Heart right ventricle (tissue), 16 donors: ENCODE measurements around the gene CPZ. TPM values are rescaled to one million over a fixed set of nuclear protein-coding genes. Genes with fewer than 3 reads are reported as not detected.
A peak's percentile ranks its signal among the peaks of the same experiment; 100 is the strongest.

Experiments used
- ATAC-seq, 8 donors: fragments of 200-7000 bp; cut with Tn5 transposase; one replicate each; pipeline ENCODE4 v1.9.1; 2020; ENCODE audit warnings: mild to moderate bottlenecking in 8 of 8, moderate library complexity in 8 of 8, moderate number of reproducible peaks in 1 of 8
- DNase-seq, 2 donors: peaks; one replicate each; pipeline ENCODE4 v3.0.0-alpha.2; 2020
- H3K27ac ChIP-seq, 10 donors: fragments of 200-600 bp; sonication (generic) in 2 of 10; one replicate each; pipeline versions ENCODE4 v1.5.0 to v1.8.0; 2020 to 2022; ENCODE audit warnings: mild to moderate bottlenecking in 3 of 10
- H3K27me3 ChIP-seq, 7 donors: fragments of 200-600 bp; one replicate each; pipeline ENCODE4 v1.8.0; 2021 to 2022; ENCODE audit warnings: mild to moderate bottlenecking in 2 of 7
- H3K36me3 ChIP-seq, 9 donors: fragments of 200-600 bp; sonication (generic) in 1 of 9; one replicate each; pipeline versions ENCODE4 v1.5.0 to v1.8.0; 2020 to 2022; ENCODE audit warnings: mild to moderate bottlenecking in 2 of 9
- H3K4me1 ChIP-seq, 9 donors: fragments of 200-600 bp; sonication (generic) in 1 of 9; one replicate each; pipeline versions ENCODE4 v1.5.0 to v1.8.0; 2020 to 2022; ENCODE audit warnings: mild to moderate bottlenecking in 4 of 9
- H3K4me3 ChIP-seq, 10 donors: fragments of 200-600 bp; sonication (generic) in 2 of 10; one replicate each; pipeline versions ENCODE4 v1.5.0 to v1.8.0; 2020 to 2022; ENCODE audit warnings: mild to moderate bottlenecking in 7 of 10, moderate library complexity in 2 of 10
- H3K9me3 ChIP-seq, 11 donors: fragments of 200-600 bp in 10 of 11; sonication (generic) in 2 of 11; one replicate each; pipeline versions ENCODE4 v1.5.0 to v1.8.0; 2013 to 2022; ENCODE audit warnings: mild to moderate bottlenecking in 2 of 11, control low read depth in 1 of 11, moderate library complexity in 1 of 11
- WGBS, 2 donors: extraction: QIAGEN DNeasy Blood & Tissue Kit; methylation state at CpG; one replicate each; pipeline ENCODE4 v1.1.7; 2013; ENCODE audit warnings: inconsistent platforms in 1 of 2; 5-methylcytosine and 5-hydroxymethylcytosine counted together
- intact Hi-C, 10 donors: fragments of 100-400 bp; cut with DNase I; formaldehyde crosslinking; loops; one replicate each; pipeline versions ENCODE4 v1.11.1 to v1.14.2; 2022
- polyA plus RNA-seq, 2 donors: library from polyadenylated mRNA; stranded (reverse); fragments of 200-250 nt; gene quantifications; one replicate each; pipeline ENCODE4 v1.2.3, GENCODE V29; 2013
- total RNA-seq, 10 donors: library from RNA; stranded (reverse); fragmentation: NEBNext Ultra II Directional in 3 of 10; extraction: Animal tissue kit (Norgen Biotek cat#: 25700) in 3 of 10; gene quantifications; one replicate each; pipeline versions ENCODE4 v1.2.1 to v1.2.4, GENCODE V29; 2021 to 2023
- TF ChIP-seq, protein P1 (sequence below), 9 donors: fragments of 200-600 bp; sonication (generic) in 2 of 9; IDR thresholded peaks; one replicate each; pipeline versions ENCODE4 v1.5.0 to v1.8.0; 2021 to 2022; ENCODE audit warnings: antibody characterized with exemption in 9 of 9, mild to moderate bottlenecking in 5 of 9, moderate library complexity in 1 of 9
- donor health status: Arrhythmogenic right ventricular cardiomyopathy.
- donor health status: ischemic (EF 13 %, LVEDD 7.1; RV severe dilation, severe dysfunction).
- donor health status: healthy with polysubstance abuse.
- donor health status: DM: no; HTN: yes; CAD: no.
- donor health status: DM: no; HTN: no; CAD: no.
- donor health status: ischemic (EF 25% LVEDD 6.9; RV normal size, moderate dysfunction).
- donor health status: ischemic (EF 25% LVEDD 5.7; RV mildly dilated, moderate dysfunction).
- donor health status: healthy.
- donor health status: DM: yes; HTN: yes; CAD: no.
- donor health status: Ischemic cardiomyopathy.
- donor health status: ischemic (EF 35%, LVEDD 5.7; RV mildly dilated, moderate dysfunction).
- donor health status: nonischemic (EF 11% LVEDD 7.7; RV severe dilation, severe dysfunction).
- donor health status: DM: yes; HTN: yes; CAD: no.
- donor health status: PGD.
- donor health status: ischemic (EF 29% LVEDD 5.4; RV normal size, mild dysfunction).
- donor health status: nonischemic (EF 23%, LVEDD 6.1; RV moderate dilation, normal function).

CPZ gene
- total and polyA plus RNA-seq, 12 donors, result 0.12 to 0.85 (median 0.70) TPM; not detected in 5

DNA sequence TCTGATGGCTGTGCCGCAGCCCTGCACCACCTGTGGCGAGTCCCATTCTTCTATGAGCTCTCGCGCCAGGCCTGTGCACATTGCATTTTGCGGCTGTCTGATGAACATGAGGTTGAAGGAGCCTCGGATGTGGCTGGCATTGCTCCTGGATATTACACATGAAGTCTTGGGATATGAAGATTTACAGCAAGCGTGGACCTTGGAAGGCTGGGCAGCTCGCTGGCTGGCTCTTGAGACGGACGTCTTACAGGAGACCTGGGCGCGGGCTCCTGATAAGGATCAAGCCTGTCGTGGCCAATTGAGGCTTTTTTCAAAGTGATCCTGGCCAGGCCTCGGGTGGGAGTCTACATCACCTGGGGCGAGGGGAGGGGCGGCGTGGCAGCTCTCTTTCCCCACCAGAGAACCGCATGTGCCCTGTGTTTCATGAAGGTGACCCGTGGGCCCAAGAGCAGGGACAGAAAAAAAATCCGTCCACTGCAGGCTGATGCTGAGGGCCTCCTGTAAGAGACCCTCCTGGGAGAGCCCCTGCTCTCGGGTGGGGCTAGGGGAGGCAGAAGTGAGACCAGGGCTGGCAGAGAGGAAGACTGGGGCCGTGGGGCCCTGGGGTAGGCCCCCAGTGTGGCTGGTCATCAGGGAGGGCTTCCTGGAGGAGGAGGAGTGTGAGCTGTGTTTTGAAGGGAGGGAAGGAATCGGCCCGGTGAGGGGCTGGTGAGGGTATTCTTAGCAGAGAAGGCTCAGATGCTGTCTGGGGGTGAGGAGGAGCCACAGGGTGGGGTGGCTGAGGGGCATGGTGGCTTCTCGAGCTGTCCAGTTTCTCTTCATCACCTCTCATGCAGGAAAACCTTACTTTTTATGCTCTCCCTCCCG is 23.6 kb downstream of the CPZ start:
- DNase-seq (peak in 1 of 2 donors; percentile 1), ATAC-seq (no peak)
- intact Hi-C loops, result loop anchor here in 1 of 10 donors (10.0 kb wide), 1 partner anchor 299 kb away; no protein-coding TSS in a partner anchor
- Histone ChIP-seq H3K36me3 (no peaks in the 10 kb centered on the region), H3K27me3 (peaks cover 0 to 26% (median 3%) of the 10 kb centered on the region in 7 donors), H3K4me3 (no peak overlapping the region), H3K9me3 (no peaks in the 10 kb centered on the region), H3K4me1 (peaks cover 0 to 23% (median 5%) of the 10 kb centered on the region in 9 donors), H3K27ac (no peak overlapping the region)
- TF ChIP-seq, protein P1, sequence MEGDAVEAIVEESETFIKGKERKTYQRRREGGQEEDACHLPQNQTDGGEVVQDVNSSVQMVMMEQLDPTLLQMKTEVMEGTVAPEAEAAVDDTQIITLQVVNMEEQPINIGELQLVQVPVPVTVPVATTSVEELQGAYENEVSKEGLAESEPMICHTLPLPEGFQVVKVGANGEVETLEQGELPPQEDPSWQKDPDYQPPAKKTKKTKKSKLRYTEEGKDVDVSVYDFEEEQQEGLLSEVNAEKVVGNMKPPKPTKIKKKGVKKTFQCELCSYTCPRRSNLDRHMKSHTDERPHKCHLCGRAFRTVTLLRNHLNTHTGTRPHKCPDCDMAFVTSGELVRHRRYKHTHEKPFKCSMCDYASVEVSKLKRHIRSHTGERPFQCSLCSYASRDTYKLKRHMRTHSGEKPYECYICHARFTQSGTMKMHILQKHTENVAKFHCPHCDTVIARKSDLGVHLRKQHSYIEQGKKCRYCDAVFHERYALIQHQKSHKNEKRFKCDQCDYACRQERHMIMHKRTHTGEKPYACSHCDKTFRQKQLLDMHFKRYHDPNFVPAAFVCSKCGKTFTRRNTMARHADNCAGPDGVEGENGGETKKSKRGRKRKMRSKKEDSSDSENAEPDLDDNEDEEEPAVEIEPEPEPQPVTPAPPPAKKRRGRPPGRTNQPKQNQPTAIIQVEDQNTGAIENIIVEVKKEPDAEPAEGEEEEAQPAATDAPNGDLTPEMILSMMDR (IDR thresholded peaks at IDR 0.05), result no peak
- 79 to 80% methylated on average over 26 of the region's 26 CpGs for WGBS, 2 donors

DNA sequence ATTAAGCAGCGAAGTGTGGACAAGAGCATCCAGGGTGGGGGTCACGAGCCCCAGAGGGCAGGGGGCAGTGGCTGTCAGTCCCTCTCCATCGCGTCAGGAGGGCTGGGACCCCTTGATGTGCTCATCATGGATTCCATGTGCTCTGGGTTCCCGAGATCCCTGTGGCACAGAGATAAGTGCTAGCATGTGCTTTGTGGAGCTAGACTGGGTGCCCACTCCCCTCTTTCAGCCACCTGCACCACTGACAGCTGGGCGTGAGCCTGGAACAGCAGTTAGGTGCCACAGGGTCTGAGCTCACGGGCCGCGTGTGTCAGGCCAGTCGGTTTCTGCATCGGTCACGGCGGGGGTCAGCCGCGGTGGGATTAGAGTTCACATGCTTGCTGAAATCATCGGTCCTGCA is 24.3 kb downstream of the CPZ start:
- Histone ChIP-seq H3K9me3 (no peaks in the 10 kb centered on the region), H3K36me3 (no peaks in the 10 kb centered on the region), H3K27me3 (peaks cover 0 to 26% (median 3%) of the 10 kb centered on the region in 7 donors), H3K4me1 (peaks cover 0 to 16% (median 5%) of the 10 kb centered on the region in 9 donors), H3K4me3 (no peak overlapping the region), H3K27ac (no peak overlapping the region)
- peak in 1 of 2 donors; percentile 3 for DNase-seq
- intact Hi-C loops, result loop anchor here in 1 of 10 donors (10.0 kb wide), 1 partner anchor 298 kb away; no protein-coding TSS in a partner anchor
- WGBS, 2 donors, result 70 to 81% methylated on average over 16 of the region's 16 CpGs
- ATAC-seq, result no peak
- TF ChIP-seq, protein P1 (IDR thresholded peaks at IDR 0.05), result no peak

DNA sequence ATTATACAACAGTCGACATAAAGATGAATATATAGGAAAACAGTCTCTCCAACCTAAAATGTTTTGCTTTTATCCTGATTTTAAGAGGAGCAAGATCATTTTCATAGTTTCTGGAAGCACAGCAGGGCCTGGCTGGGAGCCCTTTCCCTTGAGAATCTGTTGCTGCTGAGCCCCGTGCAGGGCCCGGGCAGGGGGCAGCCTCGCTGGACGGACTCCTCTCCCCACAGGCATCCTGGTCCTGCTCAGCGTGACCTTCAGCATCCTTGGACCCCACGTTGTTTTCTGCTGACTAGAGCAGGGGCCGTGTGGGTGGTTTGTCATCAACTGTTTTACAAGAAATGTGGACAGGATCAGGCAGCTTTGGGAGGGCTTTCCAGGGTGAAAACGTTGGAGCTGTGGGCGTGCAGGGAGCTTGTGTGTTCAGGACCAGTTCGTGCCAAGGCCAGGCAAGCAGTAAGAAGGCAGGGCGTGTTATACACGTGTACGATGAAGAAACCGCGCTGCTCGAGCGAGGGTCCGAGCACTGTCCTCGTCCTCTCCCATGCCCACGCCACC is 25.0 kb downstream of the CPZ start:
- TF ChIP-seq, protein P1 (IDR thresholded peaks at IDR 0.05), result no peak
- Histone ChIP-seq H3K36me3 (no peaks in the 10 kb centered on the region), H3K27me3 (peaks cover 0 to 23% (median 3%) of the 10 kb centered on the region in 7 donors), H3K27ac (peak overlapping the region in 1 of 10 donors; percentile 21), H3K9me3 (no peaks in the 10 kb centered on the region), H3K4me3 (no peak overlapping the region), H3K4me1 (peaks cover 0 to 12% (median 4%) of the 10 kb centered on the region in 9 donors)
- WGBS, 2 donors, result 66 to 70% methylated on average over 21 of the region's 21 CpGs
- DNase-seq, result peak in 1 of 2 donors; percentile 4
- intact Hi-C loops, result loop anchor here in 1 of 10 donors (10.0 kb wide), 1 partner anchor 297 kb away; no protein-coding TSS in a partner anchor
- no peak for ATAC-seq

DNA sequence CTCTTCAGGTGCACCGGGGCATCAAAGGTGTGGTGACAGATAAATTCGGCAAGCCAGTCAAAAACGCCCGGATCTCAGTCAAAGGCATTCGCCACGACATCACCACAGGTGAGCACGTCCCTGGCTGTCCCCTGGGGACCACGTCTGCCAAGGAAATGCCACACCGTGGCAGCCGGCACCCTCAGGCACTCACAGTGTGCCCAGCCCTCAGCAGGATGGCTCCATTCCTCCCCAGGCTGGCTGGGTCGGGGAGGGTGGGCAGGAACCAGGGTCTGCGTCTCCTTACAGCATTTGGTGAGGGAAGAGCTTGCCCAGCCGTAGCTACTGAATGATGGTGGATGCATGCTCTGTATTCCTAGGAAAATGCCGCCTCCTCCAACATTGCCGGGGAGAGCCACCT is 25.9 kb downstream of the CPZ start:
- Histone ChIP-seq H3K36me3 (no peaks in the 10 kb centered on the region), H3K9me3 (no peaks in the 10 kb centered on the region), H3K4me3 (no peak overlapping the region), H3K27ac (no peak overlapping the region), H3K27me3 (peaks cover 0 to 21% (median 3%) of the 10 kb centered on the region in 7 donors), H3K4me1 (peaks cover 0 to 7% (median 0%) of the 10 kb centered on the region in 9 donors)
- ATAC-seq, result no peak
- peak in 1 of 2 donors; percentile 5 for DNase-seq
- 85 to 91% methylated on average over 15 of the region's 15 CpGs for WGBS, 2 donors
- intact Hi-C loops, result loop anchor here in 1 of 10 donors (10.0 kb wide), 1 partner anchor 296 kb away; no protein-coding TSS in a partner anchor
- TF ChIP-seq, protein P1 (IDR thresholded peaks at IDR 0.05), result no peak
